H9 (cell line): Measurements from ENCODE around the gene CDH4. TPM values are rescaled to one million over a fixed set of nuclear protein-coding genes. Genes with fewer than 3 reads are reported as not detected.
A peak's percentile ranks its signal among the peaks of the same experiment; 100 is the strongest.

Experiments used
- DNase-seq: peaks from one replicate; pipeline ENCODE4 v3.0.0-alpha.2; 2017
- H2AFZ ChIP-seq: one replicate; pipeline ENCODE4 v1.6.1; 2013; ENCODE audit warnings: mild to moderate bottlenecking, low read length, control low read depth, moderate library complexity
- H2AK5ac ChIP-seq: 2 replicates; pipeline ENCODE4 v1.6.1; 2013; ENCODE audit warnings: low read length, control low read depth, mixed read lengths; ENCODE audit not compliant: insufficient read length
- H2BK120ac ChIP-seq: one replicate; pipeline ENCODE4 v1.6.1; 2013; ENCODE audit warnings: low read depth, mild to moderate bottlenecking, low read length, control low read depth, inconsistent platforms; ENCODE audit not compliant: poor library complexity, severe bottlenecking
- H2BK12ac ChIP-seq: 2 replicates; pipeline ENCODE4 v1.6.1; 2013; ENCODE audit warnings: low read length, control low read depth, mixed read lengths, low read depth; ENCODE audit not compliant: insufficient read length
- H2BK15ac ChIP-seq: 2 replicates; pipeline ENCODE4 v1.6.1; 2013; ENCODE audit warnings: low read depth, low read length, control low read depth
- H2BK20ac ChIP-seq: one replicate; pipeline ENCODE4 v1.6.1; 2013; ENCODE audit warnings: low read depth, mild to moderate bottlenecking, low read length, control low read depth, inconsistent platforms; ENCODE audit not compliant: poor library complexity, severe bottlenecking
- H2BK5ac ChIP-seq: 2 replicates; pipeline ENCODE4 v1.6.1; 2013; ENCODE audit warnings: low read length, control low read depth, mixed read lengths; ENCODE audit not compliant: insufficient read length
- H3K14ac ChIP-seq: 2 replicates; pipeline ENCODE4 v1.6.1; 2013; ENCODE audit warnings: low read length, control low read depth; ENCODE audit not compliant: insufficient read depth
- H3K18ac ChIP-seq: 2 replicates; pipeline ENCODE4 v1.6.1; 2013; ENCODE audit warnings: low read depth, mild to moderate bottlenecking, mixed read lengths, low read length, control low read depth; ENCODE audit not compliant: insufficient read length
- H3K23ac ChIP-seq: 2 replicates; pipeline ENCODE4 v1.6.1; 2013; ENCODE audit warnings: low read length, control low read depth, mixed read lengths, low read depth; ENCODE audit not compliant: insufficient read length
- H3K23me2 ChIP-seq: 2 replicates; pipeline ENCODE4 v1.6.1; 2013; ENCODE audit warnings: low read depth, mild to moderate bottlenecking, mixed read lengths, low read length, control low read depth; ENCODE audit not compliant: insufficient read length, poor library complexity, severe bottlenecking
- H3K27ac ChIP-seq: 2 replicates; pipeline ENCODE4 v1.5.1; 2013; ENCODE audit warnings: low read length, control low read depth, mixed read lengths, low read depth; ENCODE audit not compliant: insufficient read length
- H3K27me3 ChIP-seq: 2 replicates; pipeline ENCODE4 v1.6.1; 2013; ENCODE audit warnings: low read length, control low read depth, inconsistent platforms; ENCODE audit not compliant: insufficient read depth
- H3K4ac ChIP-seq: 2 replicates; pipeline ENCODE4 v1.6.1; 2013; ENCODE audit warnings: low read depth, mild to moderate bottlenecking, control low read depth, inconsistent platforms, low read length, moderate library complexity
- H3K4me1 ChIP-seq: 2 replicates; pipeline ENCODE4 v1.6.1; 2013; ENCODE audit warnings: low read length, control low read depth, inconsistent platforms; ENCODE audit not compliant: insufficient read depth
- H3K4me2 ChIP-seq: 2 replicates; pipeline ENCODE4 v1.6.1; 2013; ENCODE audit warnings: low read length, control low read depth, mixed read lengths; ENCODE audit not compliant: insufficient read length, insufficient read depth
- H3K56ac ChIP-seq: 2 replicates; pipeline ENCODE4 v1.6.1; 2013; ENCODE audit warnings: low read depth, mild to moderate bottlenecking, mixed read lengths, low read length, control low read depth; ENCODE audit not compliant: insufficient read length
- H3K79me1 ChIP-seq: 2 replicates; pipeline ENCODE4 v1.6.1; 2013; ENCODE audit warnings: low read depth, mild to moderate bottlenecking, moderate library complexity, low read length, control low read depth, inconsistent platforms; ENCODE audit not compliant: insufficient read depth, poor library complexity, severe bottlenecking
- H3K79me2 ChIP-seq: 2 replicates; pipeline ENCODE4 v1.6.1; 2013; ENCODE audit warnings: low read length, control low read depth, inconsistent platforms; ENCODE audit not compliant: insufficient read depth
- H3K9ac ChIP-seq: 2 replicates; pipeline ENCODE4 v1.6.1; 2013; ENCODE audit warnings: low read length, control low read depth, mixed read lengths; ENCODE audit not compliant: insufficient read length; ENCODE audit errors: extremely low read depth
- H3K9me3 ChIP-seq: one replicate; pipeline ENCODE4 v1.6.1; 2013; ENCODE audit warnings: low read depth, low read length, inconsistent platforms; ENCODE audit not compliant: control insufficient read depth
- H3T11ph ChIP-seq: one replicate; pipeline ENCODE4 v1.6.1; 2013; ENCODE audit warnings: mild to moderate bottlenecking, low read length, control low read depth, inconsistent platforms
- H4K20me1 ChIP-seq: one replicate; pipeline ENCODE4 v1.6.1; 2013; ENCODE audit not compliant: control insufficient read depth, insufficient read length, insufficient read depth
- H4K5ac ChIP-seq: 2 replicates; pipeline ENCODE4 v1.6.1; 2013; ENCODE audit warnings: low read depth, mild to moderate bottlenecking, mixed read lengths, low read length, control low read depth; ENCODE audit not compliant: insufficient read length
- H4K8ac ChIP-seq: replicated peaks from 2 replicates; pipeline ENCODE4 v1.6.1; 2013; ENCODE audit warnings: low read length, control low read depth, mixed read lengths, low read depth; ENCODE audit not compliant: insufficient read length
- H4K91ac ChIP-seq: 2 replicates; pipeline ENCODE4 v1.6.1; 2013; ENCODE audit warnings: low read depth, mild to moderate bottlenecking, moderate library complexity, mixed read lengths, low read length, control low read depth; ENCODE audit not compliant: insufficient read length
- H3K27ac Mint-ChIP-seq, 3 experiments: 2 replicates in 2 of 3; 3 replicates in 1 of 3; pipeline ENCODE4 v1.8.0; 2020 to 2021; ENCODE audit warnings: mixed read lengths in 3 of 3, mild to moderate bottlenecking in 1 of 3, moderate library complexity in 1 of 3
- H3K27me3 Mint-ChIP-seq: 2 replicates; pipeline ENCODE4 v1.8.0; 2021; ENCODE audit warnings: low read depth, mild to moderate bottlenecking, moderate library complexity, mixed read lengths
- H3K36me3 Mint-ChIP-seq, 3 experiments: 2 replicates in 2 of 3; 3 replicates in 1 of 3; pipeline ENCODE4 v1.8.0; 2020 to 2021; ENCODE audit warnings: low read depth in 3 of 3, mixed read lengths in 3 of 3; ENCODE audit not compliant: insufficient read depth in 1 of 3
- H3K4me1 Mint-ChIP-seq, 2 experiments: 2 replicates each; pipeline ENCODE4 v1.8.0; 2020; ENCODE audit warnings: mixed read lengths in 2 of 2
- H3K4me3 Mint-ChIP-seq, 2 experiments: 2 replicates in 1 of 2; 3 replicates in 1 of 2; pipeline ENCODE4 v1.8.0; 2020 to 2021; ENCODE audit warnings: mild to moderate bottlenecking in 2 of 2, mixed read lengths in 2 of 2, moderate library complexity in 1 of 2
- H3K9me3 Mint-ChIP-seq, 2 experiments: 2 replicates in 1 of 2; 3 replicates in 1 of 2; pipeline ENCODE4 v1.8.0; 2020; ENCODE audit warnings: mild to moderate bottlenecking in 2 of 2, mixed read lengths in 2 of 2, moderate library complexity in 1 of 2
- WGBS: extraction: QIAGEN DNeasy Blood & Tissue Kit; methylation state at CpG from one replicate; pipeline ENCODE4 v1.1.7; 2013; ENCODE audit warnings: missing lambda C conversion rate, low lambda C conversion rate, mixed read lengths; ENCODE audit not compliant: insufficient read length; ENCODE audit errors: extremely low coverage; 5-methylcytosine and 5-hydroxymethylcytosine counted together
- total RNA-seq: library from RNA; stranded (reverse); gene quantifications from 2 replicates; pipeline ENCODE4 v1.2.1, GENCODE V29; 2021
- TF ChIP-seq, protein P1 (sequence below): fragments of 200-600 bp; sonication (generic); conservative IDR thresholded peaks from 3 replicates; pipeline ENCODE4 v1.8.0; 2021; ENCODE audit warnings: antibody characterized with exemption, mild to moderate bottlenecking

CDH4 gene
- total RNA-seq, 1 experiment from 2014 or later: 3.0 TPM

DNA sequence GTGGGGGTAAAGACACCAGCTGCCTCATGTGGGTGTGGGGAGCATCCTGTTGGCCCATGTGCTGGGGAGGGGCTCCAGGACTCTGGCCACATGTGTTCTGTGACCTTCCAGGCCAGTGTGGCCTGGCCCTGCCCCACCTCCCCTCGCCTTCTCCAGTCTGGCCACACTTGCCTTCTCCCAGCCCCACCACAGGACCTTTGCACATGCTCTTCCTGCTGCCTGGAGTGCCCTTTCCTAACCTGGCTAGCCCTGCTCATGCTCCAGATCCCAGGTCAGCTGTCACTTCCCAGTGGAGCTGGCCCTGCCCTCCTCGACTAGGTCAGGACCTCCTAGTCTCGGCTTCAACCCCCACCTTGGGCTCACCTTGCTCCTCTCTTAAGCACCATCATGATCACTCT, 183.8 kb downstream of the CDH4 start:
- Histone ChIP-seq H4K91ac (no peak overlapping the region), H2AK5ac (peak overlapping the region; percentile 41), H3K4me2 (peak overlapping the region; percentile 12), H3K18ac (peak overlapping the region; percentile 75), H2BK12ac (peak overlapping the region; percentile 3), H3K27ac (peak overlapping the region; percentile 78), H3K23me2 (no peaks in the 10 kb centered on the region), H3K4me1 (peaks cover 32% of the 10 kb centered on the region; the same call in 1 of the 2 replicates), H3K9ac (no peak overlapping the region), H4K20me1 (no peaks in the 10 kb centered on the region), H3K79me1 (no peaks in the 10 kb centered on the region), H3K14ac (peak overlapping the region; percentile 51), H2BK120ac (no peak overlapping the region), H3K79me2 (no peaks in the 10 kb centered on the region), H3K4ac (no peak overlapping the region), H2BK20ac (no peak overlapping the region), H3K23ac (no peak overlapping the region), H3K27me3 (no peaks in the 10 kb centered on the region), H4K8ac (no peak overlapping the region), H2BK5ac (no peak overlapping the region), H3T11ph (no peak overlapping the region), H3K56ac (no peak overlapping the region), H2AFZ (no peak overlapping the region), H2BK15ac (no peak overlapping the region), H4K5ac (no peak overlapping the region), H3K9me3 (no peaks in the 10 kb centered on the region)
- TF ChIP-seq, protein P1, sequence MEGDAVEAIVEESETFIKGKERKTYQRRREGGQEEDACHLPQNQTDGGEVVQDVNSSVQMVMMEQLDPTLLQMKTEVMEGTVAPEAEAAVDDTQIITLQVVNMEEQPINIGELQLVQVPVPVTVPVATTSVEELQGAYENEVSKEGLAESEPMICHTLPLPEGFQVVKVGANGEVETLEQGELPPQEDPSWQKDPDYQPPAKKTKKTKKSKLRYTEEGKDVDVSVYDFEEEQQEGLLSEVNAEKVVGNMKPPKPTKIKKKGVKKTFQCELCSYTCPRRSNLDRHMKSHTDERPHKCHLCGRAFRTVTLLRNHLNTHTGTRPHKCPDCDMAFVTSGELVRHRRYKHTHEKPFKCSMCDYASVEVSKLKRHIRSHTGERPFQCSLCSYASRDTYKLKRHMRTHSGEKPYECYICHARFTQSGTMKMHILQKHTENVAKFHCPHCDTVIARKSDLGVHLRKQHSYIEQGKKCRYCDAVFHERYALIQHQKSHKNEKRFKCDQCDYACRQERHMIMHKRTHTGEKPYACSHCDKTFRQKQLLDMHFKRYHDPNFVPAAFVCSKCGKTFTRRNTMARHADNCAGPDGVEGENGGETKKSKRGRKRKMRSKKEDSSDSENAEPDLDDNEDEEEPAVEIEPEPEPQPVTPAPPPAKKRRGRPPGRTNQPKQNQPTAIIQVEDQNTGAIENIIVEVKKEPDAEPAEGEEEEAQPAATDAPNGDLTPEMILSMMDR: no peak
- H3K27me3 Mint-ChIP-seq: peaks cover 8% of the 10 kb centered on the region
- H3K4me3 Mint-ChIP-seq: peak overlapping the region; percentile 10 to 58; a peak in 4 of 5 replicates
- peak overlapping the region; percentile 99 to 100 (median 100) for H3K27ac Mint-ChIP-seq
- no peak for DNase-seq
- WGBS: no CpG with 5 or more reads among the region's 3 CpGs
- H3K36me3 Mint-ChIP-seq: no peaks in the 10 kb centered on the region; a peak in 1 of 7 replicates
- H3K9me3 Mint-ChIP-seq: no peaks in the 10 kb centered on the region; a peak in 1 of 5 replicates
- peaks cover 70 to 72% of the 10 kb centered on the region in 2 experiments for H3K4me1 Mint-ChIP-seq
